ENCODE results near the gene PCSK4.

DNA sequence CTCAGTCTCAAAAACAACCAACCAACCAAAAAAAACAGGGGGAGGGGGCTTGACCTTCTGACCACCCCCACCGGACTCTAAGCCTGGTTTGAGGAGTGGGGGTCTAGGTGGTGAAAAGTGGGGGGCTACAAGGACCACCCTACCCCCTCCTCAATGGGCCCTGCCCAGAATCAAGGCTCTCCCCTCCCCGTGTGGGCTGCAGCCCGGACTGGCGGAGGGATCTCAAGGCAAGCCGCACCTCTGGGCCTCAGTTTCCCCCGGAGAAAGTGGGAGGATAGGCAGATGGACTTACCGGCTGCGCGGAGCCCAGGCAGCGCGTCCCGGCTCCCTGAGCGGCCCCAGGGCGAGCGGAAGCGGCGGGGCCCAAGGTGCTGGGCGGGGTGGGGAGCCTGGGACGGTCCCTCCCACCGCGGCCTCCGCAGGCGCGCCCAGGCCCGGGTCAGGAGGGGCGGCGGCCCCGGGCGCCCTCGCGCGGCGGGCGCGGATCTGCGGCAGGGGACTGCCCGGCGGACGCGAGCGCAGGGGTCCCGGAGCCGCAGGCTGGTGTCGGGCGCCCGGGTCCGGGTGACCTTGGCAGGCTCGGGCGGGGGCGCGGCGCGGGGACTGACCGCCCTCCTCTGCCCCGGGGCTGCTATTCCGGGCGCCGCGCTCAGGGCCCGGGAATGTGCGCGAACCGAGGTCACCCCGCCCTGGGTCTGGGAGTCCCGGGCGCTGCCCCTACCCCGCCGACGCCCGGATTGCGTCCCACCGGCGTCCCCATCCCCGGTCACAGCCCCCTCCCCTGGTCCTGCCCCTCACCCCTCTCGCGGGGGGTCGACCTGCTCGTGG lies 22.7 kb upstream of the PCSK4 start, which contains the start of gene ADAMTSL5:
- TF ChIP-seq, protein P1, sequence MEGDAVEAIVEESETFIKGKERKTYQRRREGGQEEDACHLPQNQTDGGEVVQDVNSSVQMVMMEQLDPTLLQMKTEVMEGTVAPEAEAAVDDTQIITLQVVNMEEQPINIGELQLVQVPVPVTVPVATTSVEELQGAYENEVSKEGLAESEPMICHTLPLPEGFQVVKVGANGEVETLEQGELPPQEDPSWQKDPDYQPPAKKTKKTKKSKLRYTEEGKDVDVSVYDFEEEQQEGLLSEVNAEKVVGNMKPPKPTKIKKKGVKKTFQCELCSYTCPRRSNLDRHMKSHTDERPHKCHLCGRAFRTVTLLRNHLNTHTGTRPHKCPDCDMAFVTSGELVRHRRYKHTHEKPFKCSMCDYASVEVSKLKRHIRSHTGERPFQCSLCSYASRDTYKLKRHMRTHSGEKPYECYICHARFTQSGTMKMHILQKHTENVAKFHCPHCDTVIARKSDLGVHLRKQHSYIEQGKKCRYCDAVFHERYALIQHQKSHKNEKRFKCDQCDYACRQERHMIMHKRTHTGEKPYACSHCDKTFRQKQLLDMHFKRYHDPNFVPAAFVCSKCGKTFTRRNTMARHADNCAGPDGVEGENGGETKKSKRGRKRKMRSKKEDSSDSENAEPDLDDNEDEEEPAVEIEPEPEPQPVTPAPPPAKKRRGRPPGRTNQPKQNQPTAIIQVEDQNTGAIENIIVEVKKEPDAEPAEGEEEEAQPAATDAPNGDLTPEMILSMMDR (IDR thresholded peaks at IDR 0.05; ENCODE audit: extremely low read depth in 1 of 2, insufficient read depth in 1 of 2, low read depth in 1 of 2, low read length in 2 of 2), result no peak
- TF ChIP-seq POLR2A (IDR thresholded peaks at IDR 0.05; ENCODE audit: low read depth, low read length) (no peak), EZH2 (IDR thresholded peaks at IDR 0.05; ENCODE audit: borderline replicate concordance, low read depth, low read length, severe bottlenecking) (no peak), POLR2AphosphoS5 (IDR thresholded peaks at IDR 0.05; ENCODE audit: insufficient read depth, low read depth, low read length) (no peak)

All from endothelial cell of umbilical vein (primary cell).